Pancreas (tissue), 10 donors: Measurements from ENCODE around the gene HACD2. TPM values are rescaled to one million over a fixed set of nuclear protein-coding genes. Genes with fewer than 3 reads are reported as not detected.

Source experiments
- ATAC-seq, 4 donors: fragments of 200-7000 bp; cut with Tn5 transposase; one replicate each; pipeline versions ENCODE4 v1.8.0 to v1.9.1; 2020; ENCODE audit warnings: mild to moderate bottlenecking in 4 of 4, moderate library complexity in 4 of 4
- DNase-seq, 6 donors: peaks; one replicate each; pipeline ENCODE4 v3.0.0-alpha.2; 2020
- FAIRE-seq: peaks from 2 replicates; lab custom pipeline; 2012; peaks lifted over from hg19 to GRCh38; lab: Jason Lieb, UNC
- H3K27ac ChIP-seq, 4 donors: fragments of 200-600 bp; sonication (generic); 1 replicate in 3 of 4; 2 replicates in 1 of 4; pipeline versions ENCODE4 v1.5.0 to v1.8.0; 2020
- H3K27me3 ChIP-seq, 4 donors: fragments of 200-600 bp; one replicate each; pipeline ENCODE4 v1.8.0; 2021
- H3K36me3 ChIP-seq, 3 donors: fragments of 200-600 bp; sonication (generic) in 1 of 3; one replicate each; pipeline versions ENCODE4 v1.5.0 to v1.8.0; 2020 to 2021
- H3K4me1 ChIP-seq, 3 donors: fragments of 200-600 bp; one replicate each; pipeline ENCODE4 v1.8.0; 2021
- H3K4me3 ChIP-seq, 4 donors: fragments of 200-600 bp; sonication (generic) in 2 of 4; one replicate each; pipeline versions ENCODE4 v1.5.0 to v1.8.0; 2020 to 2021
- H3K9me3 ChIP-seq, 4 donors: fragments of 200-600 bp; one replicate each; pipeline ENCODE4 v1.8.0; 2021
- WGBS, 2 donors: extraction: QIAGEN DNeasy Blood & Tissue Kit; methylation state at CpG; one replicate each; pipeline ENCODE4 v1.1.7; 2013; 5-methylcytosine and 5-hydroxymethylcytosine counted together
- intact Hi-C, 3 donors: fragments of 100-400 bp; cut with DNase I; formaldehyde crosslinking; loops; one replicate each; pipeline versions ENCODE4 v1.11.1 to v1.14.2; 2022
- polyA plus RNA-seq, 2 donors: library from polyadenylated mRNA; stranded (reverse); fragments of 200-250 nt; gene quantifications; one replicate each; pipeline ENCODE4 v1.2.3, GENCODE V29; 2013
- total RNA-seq, 6 donors: library from RNA; stranded (reverse); fragmentation: NEBNext Ultra II Directional in 4 of 6; extraction: Animal tissue kit (Norgen Biotek cat#: 25700) in 4 of 6; gene quantifications; one replicate each; pipeline versions ENCODE4 v1.2.1 to v1.2.4, GENCODE V29; 2021 to 2023
- TF ChIP-seq, protein P1 (sequence below), 4 donors: fragments of 200-600 bp; sonication (generic) in 3 of 4; IDR thresholded peaks; one replicate each; pipeline versions ENCODE4 v1.5.0 to v1.8.0; 2021; ENCODE audit warnings: antibody characterized with exemption in 4 of 4
- donor health status: healthy with polysubstance abuse.
- donor health status: DM: no; HTN: no; CAD: no; lungs with moderate emphysema.
- donor health status: DM: no; HTN: no; CAD: no.
- donor health status: control.
- donor health status: control.
- donor health status: Bipolar disorder and iron deficiency.
- donor health status: DM: yes; HTN: yes; CAD: no.
- donor health status: DM: no; HTN: no; CAD: no.
- donor health status: DM: no; HTN: no; CAD: no.
- donor health status: DM: yes; HTN: yes; CAD: no.

Gene HACD2
- total and polyA plus RNA-seq, 8 donors: 4.4 to 22.2 (median 13.1) TPM

DNA sequence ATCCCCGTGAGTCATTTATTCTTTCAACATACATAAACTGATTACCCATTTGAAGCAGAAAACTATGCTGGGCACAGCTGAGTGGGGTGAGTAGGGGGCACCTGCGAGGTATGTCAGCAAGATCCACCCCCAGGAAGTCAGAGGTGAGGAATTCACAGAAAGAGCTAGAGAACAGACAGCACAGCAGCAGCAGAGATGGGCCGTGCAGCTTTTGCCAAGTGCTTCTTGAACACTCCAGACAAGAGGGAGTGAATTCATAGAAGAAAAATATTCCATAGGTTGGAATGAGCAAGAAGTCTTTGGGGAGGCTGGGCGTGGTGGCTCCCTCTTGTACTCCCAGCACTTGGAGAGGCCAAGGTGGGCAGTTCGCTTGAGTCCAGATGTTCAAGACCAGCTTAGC is 126.6 kb downstream of the HACD2 start:
- Histone ChIP-seq H3K4me1 (no peaks in the 10 kb centered on the region), H3K27ac (no peak overlapping the region), H3K27me3 (no peaks in the 10 kb centered on the region), H3K4me3 (no peak overlapping the region), H3K36me3 (no peaks in the 10 kb centered on the region), H3K9me3 (no peaks in the 10 kb centered on the region)
- TF ChIP-seq, protein P1, sequence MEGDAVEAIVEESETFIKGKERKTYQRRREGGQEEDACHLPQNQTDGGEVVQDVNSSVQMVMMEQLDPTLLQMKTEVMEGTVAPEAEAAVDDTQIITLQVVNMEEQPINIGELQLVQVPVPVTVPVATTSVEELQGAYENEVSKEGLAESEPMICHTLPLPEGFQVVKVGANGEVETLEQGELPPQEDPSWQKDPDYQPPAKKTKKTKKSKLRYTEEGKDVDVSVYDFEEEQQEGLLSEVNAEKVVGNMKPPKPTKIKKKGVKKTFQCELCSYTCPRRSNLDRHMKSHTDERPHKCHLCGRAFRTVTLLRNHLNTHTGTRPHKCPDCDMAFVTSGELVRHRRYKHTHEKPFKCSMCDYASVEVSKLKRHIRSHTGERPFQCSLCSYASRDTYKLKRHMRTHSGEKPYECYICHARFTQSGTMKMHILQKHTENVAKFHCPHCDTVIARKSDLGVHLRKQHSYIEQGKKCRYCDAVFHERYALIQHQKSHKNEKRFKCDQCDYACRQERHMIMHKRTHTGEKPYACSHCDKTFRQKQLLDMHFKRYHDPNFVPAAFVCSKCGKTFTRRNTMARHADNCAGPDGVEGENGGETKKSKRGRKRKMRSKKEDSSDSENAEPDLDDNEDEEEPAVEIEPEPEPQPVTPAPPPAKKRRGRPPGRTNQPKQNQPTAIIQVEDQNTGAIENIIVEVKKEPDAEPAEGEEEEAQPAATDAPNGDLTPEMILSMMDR (IDR thresholded peaks at IDR 0.05): no peak
- no peak for DNase-seq
- FAIRE-seq: no peak
- ATAC-seq: no peak
- intact Hi-C loops: no loop called here
- 78 to 86% methylated on average over 5 of the region's 5 CpGs for WGBS, 2 donors

- TF ChIP-seq, protein P1 (IDR thresholded peaks at IDR 0.05): no peak
- Histone ChIP-seq H3K27me3 (no peaks in the 10 kb centered on the region), H3K36me3 (no peaks in the 10 kb centered on the region), H3K9me3 (no peaks in the 10 kb centered on the region), H3K4me3 (no peak overlapping the region), H3K4me1 (no peaks in the 10 kb centered on the region), H3K27ac (no peak overlapping the region)
- FAIRE-seq (no peak), ATAC-seq (no peak), DNase-seq (no peak)
- intact Hi-C loops: no loop called here
- 97 to 100% methylated on average over 1 of the region's 1 CpG for WGBS, 2 donors
Observed at GRCh38 chr3:123457841-123458240, 127.0 kb downstream of the HACD2 start.

GRCh38 chr3:123453675-123454074 is 131.2 kb downstream of the HACD2 start:
- WGBS, 2 donors: 56 to 62% methylated on average over 3 of the region's 3 CpGs
- no peak overlapping the region for H3K4me3 ChIP-seq
- ATAC-seq (no peak), DNase-seq (no peak), FAIRE-seq (no peak)
- no peak overlapping the region for H3K27ac ChIP-seq
- intact Hi-C loops: no loop called here
- H3K4me1 ChIP-seq: no peaks in the 10 kb centered on the region
- peaks cover 0 to under 1% (median 0%) of the 10 kb centered on the region in 4 donors for H3K27me3 ChIP-seq
- no peaks in the 10 kb centered on the region for H3K9me3 ChIP-seq
- TF ChIP-seq, protein P1 (IDR thresholded peaks at IDR 0.05): no peak
- H3K36me3 ChIP-seq: no peaks in the 10 kb centered on the region

DNA sequence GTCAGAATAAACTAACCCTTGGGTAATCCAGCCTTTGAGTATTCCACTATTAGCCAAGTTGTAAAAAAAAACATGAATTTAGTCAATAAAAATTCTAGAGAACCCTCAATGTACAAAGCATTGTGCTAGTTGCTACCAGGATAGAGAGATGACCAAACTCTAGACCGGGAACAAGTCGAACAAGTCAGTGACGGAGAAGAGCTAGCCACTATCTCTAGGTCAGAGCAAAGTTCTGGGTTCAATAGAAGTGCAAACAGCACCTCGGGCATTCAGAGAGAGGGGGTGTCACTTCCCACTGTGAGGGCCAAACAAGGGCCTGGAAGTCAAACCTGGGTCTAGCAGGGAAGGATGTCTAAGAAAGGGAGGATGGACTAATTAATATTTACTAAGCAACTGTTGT is 133.7 kb downstream of the HACD2 start:
- intact Hi-C loops: no loop called here
- TF ChIP-seq, protein P1 (IDR thresholded peaks at IDR 0.05): no peak
- Histone ChIP-seq H3K27me3 (peaks cover 0 to 6% (median 0%) of the 10 kb centered on the region in 4 donors), H3K36me3 (no peaks in the 10 kb centered on the region), H3K4me1 (no peaks in the 10 kb centered on the region), H3K9me3 (no peaks in the 10 kb centered on the region), H3K4me3 (no peak overlapping the region), H3K27ac (no peak overlapping the region)
- WGBS, 2 donors: 81 to 83% methylated on average over 4 of the region's 4 CpGs
- DNase-seq: no peak
- ATAC-seq: no peak
- FAIRE-seq: no peak

DNA sequence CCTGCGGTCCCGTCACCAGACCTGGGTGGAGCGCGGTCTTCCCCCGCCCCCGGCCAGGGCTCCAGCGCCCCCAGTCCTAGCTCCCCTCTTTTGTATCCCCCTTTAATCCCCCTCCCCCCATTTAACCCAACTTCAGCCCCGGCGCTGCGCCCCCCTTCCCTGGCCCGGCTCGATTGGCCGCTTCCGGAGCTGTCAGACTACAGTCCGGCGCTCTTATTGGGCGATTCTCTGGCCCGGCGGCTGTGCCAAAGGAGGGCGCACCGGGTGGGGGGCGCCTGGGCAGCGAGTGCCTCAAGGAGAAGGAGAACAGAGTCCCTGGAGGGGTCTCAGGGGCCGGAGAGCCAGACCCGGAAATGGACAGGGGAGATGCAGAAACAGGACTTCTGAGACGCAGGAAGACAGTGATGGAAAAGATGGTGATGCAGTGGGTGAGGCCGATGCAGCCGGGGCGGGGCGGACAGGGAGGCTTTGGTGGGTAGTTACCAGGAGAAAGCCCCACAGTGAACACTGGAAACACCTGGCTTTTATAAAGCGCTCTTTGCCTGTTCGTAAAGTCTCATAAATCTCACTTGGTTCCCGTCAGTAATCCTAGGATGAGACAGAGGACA is 134.8 kb downstream of the HACD2 start:
- peak in 2 of 4 donors; percentile 10 to 14 for ATAC-seq
- Histone ChIP-seq H3K27ac (no peak overlapping the region), H3K4me1 (no peaks in the 10 kb centered on the region), H3K27me3 (peaks cover 0 to 6% (median 0%) of the 10 kb centered on the region in 4 donors), H3K4me3 (peak overlapping the region; percentile 11 to 72 (median 41)), H3K9me3 (no peaks in the 10 kb centered on the region), H3K36me3 (no peaks in the 10 kb centered on the region)
- FAIRE-seq: no peak
- peak in 3 of 6 donors; percentile 39 to 74 (median 62) for DNase-seq
- WGBS, 2 donors: 21% methylated on average over 27 to 33 of the region's 33 CpGs
- TF ChIP-seq, protein P1 (IDR thresholded peaks at IDR 0.05): no peak
- intact Hi-C loops: no loop called here
